IMR-90 (cell line): ENCODE data around the gene ANKRD13A. TPM values are rescaled to one million over a fixed set of nuclear protein-coding genes. Genes with fewer than 3 reads are reported as not detected.

ENCODE experiments used
- ATAC-seq: fragments of 200-7000 bp; cut with Tn5 transposase; 2 replicates; pipeline ENCODE4 v1.9.1; 2020; ENCODE audit warnings: low read depth, mild to moderate bottlenecking, moderate library complexity
- BruUV-seq: library from RNA; stranded (reverse); fragments of 400-500 nt; replicated peaks from 2 replicates; lab custom pipeline; 2021; lab: Mats Ljungman, UMichigan
- CTCF ChIA-PET: fragments of 300-600 bp; formaldehyde crosslinking; extraction: SDS; loops from one replicate; lab custom pipeline; 2021; ENCODE audit warnings: antibody characterized with exemption; lab: Yijun Ruan, JAX
- POLR2A ChIA-PET: fragments of 300-600 bp; sonication (Branson Sonifier 250); formaldehyde crosslinking; loops from one replicate; lab custom pipeline; 2022; ENCODE audit warnings: antibody characterized with exemption; ENCODE audit not compliant: unreplicated experiment; lab: Charles Lee
- DNase-seq: peaks from one replicate; pipeline ENCODE4 v3.0.0; 2013
- H2AFZ ChIP-seq: replicated peaks from 2 replicates; pipeline ENCODE3; 2013; ENCODE audit warnings: low read length, mild to moderate bottlenecking; ENCODE audit not compliant: poor library complexity
- H2AK5ac ChIP-seq: 2 replicates; pipeline ENCODE4 v1.6.1; 2013; ENCODE audit warnings: low read depth, low read length, inconsistent platforms
- H2AK9ac ChIP-seq: replicated peaks from 2 replicates; pipeline ENCODE3; 2013; ENCODE audit warnings: mild to moderate bottlenecking, low read depth, low read length, moderate library complexity; ENCODE audit not compliant: poor library complexity
- H2BK120ac ChIP-seq: 2 replicates; pipeline ENCODE4 v1.6.1; 2013; ENCODE audit warnings: low read depth, low read length, inconsistent platforms
- H2BK15ac ChIP-seq: 3 replicates; pipeline ENCODE4 v1.6.1; 2013; ENCODE audit warnings: low read depth, low read length, inconsistent platforms
- H2BK20ac ChIP-seq: 2 replicates; pipeline ENCODE4 v1.6.1; 2013; ENCODE audit warnings: low read depth, mild to moderate bottlenecking, inconsistent platforms, low read length, moderate library complexity
- H2BK5ac ChIP-seq: 2 replicates; pipeline ENCODE4 v1.6.1; 2013; ENCODE audit warnings: mild to moderate bottlenecking, low read depth, low read length, inconsistent platforms; ENCODE audit not compliant: poor library complexity, severe bottlenecking
- H3K14ac ChIP-seq: replicated peaks from 2 replicates; pipeline ENCODE4 v1.6.1; 2013; ENCODE audit warnings: low read depth, low read length, inconsistent platforms
- H3K18ac ChIP-seq: 2 replicates; pipeline ENCODE4 v1.6.1; 2013; ENCODE audit warnings: low read depth, low read length, control low read depth
- H3K23ac ChIP-seq: 2 replicates; pipeline ENCODE4 v1.6.1; 2013; ENCODE audit warnings: low read depth, low read length, inconsistent platforms
- H3K27ac ChIP-seq: 2 replicates; pipeline ENCODE4 v1.5.1; 2013; ENCODE audit warnings: mild to moderate bottlenecking, control low read depth, low read length; ENCODE audit not compliant: insufficient read depth
- H3K27me3 ChIP-seq: 2 replicates; pipeline ENCODE4 v1.6.1; 2013; ENCODE audit warnings: low read length; ENCODE audit not compliant: control insufficient read depth, insufficient read depth
- H3K36me3 ChIP-seq: 2 replicates; pipeline ENCODE4 v1.6.1; 2013; ENCODE audit warnings: low read length, mixed read lengths; ENCODE audit not compliant: control insufficient read depth, insufficient read depth
- H3K4ac ChIP-seq: 2 replicates; pipeline ENCODE4 v1.6.1; 2013; ENCODE audit warnings: low read depth, low read length, inconsistent platforms
- H3K4me1 ChIP-seq: 2 replicates; pipeline ENCODE4 v1.6.1; 2013; ENCODE audit warnings: low read length, mixed read lengths; ENCODE audit not compliant: control insufficient read depth, insufficient read depth
- H3K4me2 ChIP-seq: 2 replicates; pipeline ENCODE4 v1.6.1; 2013; ENCODE audit warnings: low read depth, mild to moderate bottlenecking, control low read depth, low read length, moderate library complexity
- H3K4me3 ChIP-seq: 2 replicates; pipeline ENCODE4 v1.5.1; 2013; ENCODE audit warnings: low read depth, mild to moderate bottlenecking, control low read depth, low read length, moderate library complexity; ENCODE audit not compliant: insufficient read depth
- H3K56ac ChIP-seq: 2 replicates; pipeline ENCODE4 v1.6.1; 2013; ENCODE audit warnings: low read length, inconsistent platforms; ENCODE audit not compliant: insufficient read depth; ENCODE audit errors: extremely low read depth
- H3K79me1 ChIP-seq, 2 experiments: 2 replicates each; pipeline ENCODE4 v1.6.1; 2013; ENCODE audit warnings: low read length in 2 of 2, inconsistent platforms in 1 of 2, low read depth in 1 of 2
- H3K9ac ChIP-seq: 2 replicates; pipeline ENCODE4 v1.6.1; 2013; ENCODE audit warnings: low read depth, low read length, control low read depth
- H3K9me1 ChIP-seq: 2 replicates; pipeline ENCODE4 v1.6.1; 2013; ENCODE audit warnings: low read length, inconsistent platforms; ENCODE audit not compliant: insufficient read depth
- H3K9me3 ChIP-seq: 2 replicates; pipeline ENCODE4 v1.6.1; 2013; ENCODE audit warnings: low read length; ENCODE audit not compliant: control insufficient read depth, insufficient read depth
- H4K20me1 ChIP-seq: 2 replicates; pipeline ENCODE4 v1.6.1; 2013; ENCODE audit warnings: low read length, inconsistent platforms; ENCODE audit not compliant: insufficient read depth
- H4K5ac ChIP-seq: 2 replicates; pipeline ENCODE4 v1.6.1; 2013; ENCODE audit warnings: mild to moderate bottlenecking, low read depth, low read length, control low read depth
- H4K8ac ChIP-seq, 2 experiments: 2 replicates each; pipeline ENCODE4 v1.6.1; 2013; ENCODE audit warnings: low read depth in 2 of 2, low read length in 2 of 2, control low read depth in 1 of 2, inconsistent platforms in 1 of 2
- H4K91ac ChIP-seq: 2 replicates; pipeline ENCODE4 v1.6.1; 2013; ENCODE audit warnings: low read depth, low read length, inconsistent platforms; ENCODE audit not compliant: insufficient read depth
- BHLHE40 ChIP-seq: fragments of 150-350 bp; IDR thresholded peaks from 2 replicates; pipeline ENCODE4 v1.6.1; 2016; ENCODE audit warnings: mild to moderate bottlenecking, low read depth, low read length
- CEBPB ChIP-seq: IDR thresholded peaks from 2 replicates; pipeline ENCODE4 v1.6.1; 2012; ENCODE audit warnings: low read depth, low read length, improper control_type of control experiment
- POLR2A ChIP-seq: IDR thresholded peaks from 2 replicates; pipeline ENCODE4 v1.6.1; 2012; ENCODE audit warnings: mild to moderate bottlenecking, low read depth, low read length
- WGBS, 2 experiments: methylation state at CpG; one replicate each; pipeline versions ENCODE4 v1.1.5 to v1.1.7; 2013; ENCODE audit warnings: missing lambda C conversion rate in 2 of 2; ENCODE audit not compliant: insufficient read length in 1 of 2; ENCODE audit errors: extremely low coverage in 2 of 2; 5-methylcytosine and 5-hydroxymethylcytosine counted together
- dilution Hi-C: fragments of 300-500 bp; cut with HindIII; formaldehyde crosslinking; loops from one replicate; pipeline ENCODE4 v1.14.3; 2018; ENCODE audit warnings: low sequenced_read_pairs; ENCODE audit not compliant: unreplicated experiment
- in situ Hi-C: fragments of 300-500 bp; cut with MboI; formaldehyde crosslinking; loops from 3 replicates; pipeline ENCODE4 v1.14.3; 2019; ENCODE audit warnings: low sequenced_read_pairs, inconsistent platforms, mixed read lengths
- intact Hi-C: fragments of 100-400 bp; cut with micrococcal nuclease; formaldehyde crosslinking; loops from 2 replicates; pipeline ENCODE4 v1.10.0; 2022
- polyA plus RNA-seq, 3 experiments: library from polyadenylated mRNA; depleted of rRNA; stranded (reverse); fragments of >200 nt; gene quantifications; 2 replicates each; pipeline ENCODE4 v1.2.3, GENCODE V29; 2012; ENCODE audit warnings: low replicate concordance in 1 of 3
- total RNA-seq: library from RNA; depleted of rRNA; stranded (reverse); fragments of >200 nt; gene quantifications from 2 replicates; pipeline ENCODE4 v1.2.3, GENCODE V29; 2012
- TF ChIP-seq, protein P1 (sequence below): conservative IDR thresholded peaks from 2 replicates; pipeline ENCODE4 v1.5.1; 2012; ENCODE audit warnings: mild to moderate bottlenecking, low read depth, low read length, improper control_type of control experiment

The ANKRD13A gene
- total and polyA plus RNA-seq, 2 of the 4 experiments (the other 2 are of a cell fraction): 299 to 449 TPM

DNA sequence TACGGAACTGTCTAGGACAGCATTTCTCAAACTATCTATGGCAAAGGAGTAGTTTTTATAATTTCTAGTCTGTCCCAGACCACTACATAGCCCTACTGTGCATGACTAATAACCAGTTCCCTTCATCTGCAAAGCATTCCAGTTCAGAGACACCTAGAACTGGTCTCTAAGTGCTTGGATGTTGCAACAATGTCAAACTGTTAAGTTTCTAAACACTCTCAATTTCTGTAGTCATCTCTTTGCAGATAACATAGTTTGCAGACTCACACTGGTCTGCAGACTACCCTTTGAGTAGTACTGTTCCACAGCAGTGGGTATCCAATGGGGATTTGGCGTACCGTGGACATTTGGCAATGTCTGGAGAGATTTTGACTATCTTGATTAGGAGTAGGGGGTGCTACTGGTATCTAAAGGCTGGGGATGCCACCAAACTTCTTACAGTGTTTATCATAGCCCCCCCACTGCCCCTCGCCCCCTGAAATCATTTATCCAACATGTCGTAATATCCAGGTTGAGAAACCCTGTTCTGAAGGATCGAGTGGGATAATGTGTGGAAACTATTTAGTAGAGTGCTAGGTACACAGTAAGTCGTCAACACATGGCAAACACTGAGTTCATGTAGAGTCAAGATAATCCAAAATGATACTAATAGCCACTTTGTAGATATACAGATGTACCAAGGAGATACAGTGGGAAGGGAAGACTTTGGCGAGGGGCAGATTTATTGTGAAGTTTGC, 47.4 kb downstream of the ANKRD13A start:
- ATAC-seq: no peak
- Histone ChIP-seq H2BK20ac (no peak overlapping the region), H3K18ac (no peak overlapping the region), H2AK5ac (no peak overlapping the region; the same call in 1 of the 2 replicates), H2BK120ac (no peak overlapping the region), H4K91ac (no peak overlapping the region), H2BK15ac (no peak overlapping the region), H3K4me3 (no peak overlapping the region), H3K9me3 (no peaks in the 10 kb centered on the region), H4K8ac (no peak overlapping the region), H3K36me3 (peaks cover 9% of the 10 kb centered on the region), H4K5ac (no peak overlapping the region), H2BK5ac (no peak overlapping the region), H3K27me3 (no peaks in the 10 kb centered on the region), H3K56ac (no peak overlapping the region), H3K4me1 (peaks cover 13% of the 10 kb centered on the region), H3K9me1 (peaks cover 16% of the 10 kb centered on the region), H2AFZ (no peak overlapping the region), H2AK9ac (peak overlapping the region; percentile 34), H3K14ac (no peak overlapping the region), H4K20me1 (peaks cover 6% of the 10 kb centered on the region; the same call in 1 of the 2 replicates), H3K27ac (no peak overlapping the region), H3K9ac (no peak overlapping the region), H3K4ac (no peak overlapping the region), H3K23ac (no peak overlapping the region), H3K4me2 (peak overlapping the region; percentile 100), H3K79me1 (peaks cover 20 to 45% of the 10 kb centered on the region in 2 experiments)
- in situ Hi-C loops: no loop called here
- WGBS, 2 experiments: no CpG with 5 or more reads among the region's 8 CpGs
- no TSS peak for BruUV-seq
- no peak for TF ChIP-seq POLR2A
- TF ChIP-seq, protein P1, sequence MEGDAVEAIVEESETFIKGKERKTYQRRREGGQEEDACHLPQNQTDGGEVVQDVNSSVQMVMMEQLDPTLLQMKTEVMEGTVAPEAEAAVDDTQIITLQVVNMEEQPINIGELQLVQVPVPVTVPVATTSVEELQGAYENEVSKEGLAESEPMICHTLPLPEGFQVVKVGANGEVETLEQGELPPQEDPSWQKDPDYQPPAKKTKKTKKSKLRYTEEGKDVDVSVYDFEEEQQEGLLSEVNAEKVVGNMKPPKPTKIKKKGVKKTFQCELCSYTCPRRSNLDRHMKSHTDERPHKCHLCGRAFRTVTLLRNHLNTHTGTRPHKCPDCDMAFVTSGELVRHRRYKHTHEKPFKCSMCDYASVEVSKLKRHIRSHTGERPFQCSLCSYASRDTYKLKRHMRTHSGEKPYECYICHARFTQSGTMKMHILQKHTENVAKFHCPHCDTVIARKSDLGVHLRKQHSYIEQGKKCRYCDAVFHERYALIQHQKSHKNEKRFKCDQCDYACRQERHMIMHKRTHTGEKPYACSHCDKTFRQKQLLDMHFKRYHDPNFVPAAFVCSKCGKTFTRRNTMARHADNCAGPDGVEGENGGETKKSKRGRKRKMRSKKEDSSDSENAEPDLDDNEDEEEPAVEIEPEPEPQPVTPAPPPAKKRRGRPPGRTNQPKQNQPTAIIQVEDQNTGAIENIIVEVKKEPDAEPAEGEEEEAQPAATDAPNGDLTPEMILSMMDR: no peak
- TF ChIP-seq CEBPB: peak; percentile 68; the same call in 1 of the 2 replicates
- no peak for TF ChIP-seq BHLHE40
- dilution Hi-C loops: no loop called here
- POLR2A ChIA-PET: no interaction called here
- DNase-seq: no peak
- CTCF ChIA-PET: no interaction called here
- intact Hi-C loops: loop anchor here (5.0 kb wide), 1 partner anchor 386 kb away; no protein-coding TSS in a partner anchor
